Chondrocyte (in vitro differentiated cells): ENCODE results near the gene NBEAL2. TPM values are rescaled to one million over a fixed set of nuclear protein-coding genes. Genes with fewer than 3 reads are reported as not detected.
A peak's percentile ranks its signal among the peaks of the same experiment; 100 is the strongest.

Experiments used
- DNase-seq: peaks from one replicate; pipeline ENCODE4 v3.0.0; 2021; ENCODE audit warnings: mixed read lengths, low spot score
- H3K27ac Mint-ChIP-seq: one replicate; pipeline ENCODE4 v1.8.0; 2021; ENCODE audit warnings: mild to moderate bottlenecking, moderate library complexity, mixed read lengths; ENCODE audit not compliant: unreplicated experiment
- H3K27me3 Mint-ChIP-seq: 2 replicates; pipeline ENCODE4 v1.8.0; 2021; ENCODE audit warnings: low read depth, mixed read lengths
- H3K36me3 Mint-ChIP-seq: 2 replicates; pipeline ENCODE4 v1.8.0; 2021; ENCODE audit warnings: low read depth, mixed read lengths
- H3K4me1 Mint-ChIP-seq: 2 replicates; pipeline ENCODE4 v1.8.0; 2021; ENCODE audit warnings: low read depth, mild to moderate bottlenecking, mixed read lengths
- H3K4me3 Mint-ChIP-seq: one replicate; pipeline ENCODE4 v1.8.0; 2021; ENCODE audit warnings: mild to moderate bottlenecking, moderate library complexity, mixed read lengths; ENCODE audit not compliant: unreplicated experiment
- H3K9me3 Mint-ChIP-seq: 2 replicates; pipeline ENCODE4 v1.8.0; 2021; ENCODE audit warnings: low read depth, mixed read lengths
- CTCF ChIP-seq: fragments of 200-600 bp; sonication (generic); IDR thresholded peaks from 2 replicates; pipeline ENCODE4 v1.5.0; 2021; ENCODE audit warnings: antibody characterized with exemption, mild to moderate bottlenecking, moderate library complexity
- total RNA-seq: library from RNA; stranded (reverse); gene quantifications from 3 replicates; pipeline ENCODE4 v1.2.1, GENCODE V29; 2021

NBEAL2 gene
- total RNA-seq, 1 donor from 2014 or later: 18.1 TPM

- H3K36me3 Mint-ChIP-seq: peaks cover 7% of the 10 kb centered on the region
- H3K4me3 Mint-ChIP-seq: no peak overlapping the region
- H3K27ac Mint-ChIP-seq: no peak overlapping the region
- H3K9me3 Mint-ChIP-seq: no peaks in the 10 kb centered on the region
- no peaks in the 10 kb centered on the region for H3K27me3 Mint-ChIP-seq
- TF ChIP-seq CTCF: no peak
- H3K4me1 Mint-ChIP-seq: peaks cover 54% of the 10 kb centered on the region
- DNase-seq: peak; percentile 86
These were observed 32.5 kb upstream of the NBEAL2 start for GRCh38 chr3:46946856-46947545.

GRCh38 chr3:46947546-46947901 lies 31.9 kb upstream of the NBEAL2 start:
- Mint-ChIP-seq H3K36me3 (peaks cover 7% of the 10 kb centered on the region), H3K27me3 (no peaks in the 10 kb centered on the region), H3K27ac (no peak overlapping the region), H3K4me1 (peaks cover 54% of the 10 kb centered on the region), H3K4me3 (no peak overlapping the region), H3K9me3 (no peaks in the 10 kb centered on the region)
- no peak for DNase-seq
- no peak for TF ChIP-seq CTCF

DNA sequence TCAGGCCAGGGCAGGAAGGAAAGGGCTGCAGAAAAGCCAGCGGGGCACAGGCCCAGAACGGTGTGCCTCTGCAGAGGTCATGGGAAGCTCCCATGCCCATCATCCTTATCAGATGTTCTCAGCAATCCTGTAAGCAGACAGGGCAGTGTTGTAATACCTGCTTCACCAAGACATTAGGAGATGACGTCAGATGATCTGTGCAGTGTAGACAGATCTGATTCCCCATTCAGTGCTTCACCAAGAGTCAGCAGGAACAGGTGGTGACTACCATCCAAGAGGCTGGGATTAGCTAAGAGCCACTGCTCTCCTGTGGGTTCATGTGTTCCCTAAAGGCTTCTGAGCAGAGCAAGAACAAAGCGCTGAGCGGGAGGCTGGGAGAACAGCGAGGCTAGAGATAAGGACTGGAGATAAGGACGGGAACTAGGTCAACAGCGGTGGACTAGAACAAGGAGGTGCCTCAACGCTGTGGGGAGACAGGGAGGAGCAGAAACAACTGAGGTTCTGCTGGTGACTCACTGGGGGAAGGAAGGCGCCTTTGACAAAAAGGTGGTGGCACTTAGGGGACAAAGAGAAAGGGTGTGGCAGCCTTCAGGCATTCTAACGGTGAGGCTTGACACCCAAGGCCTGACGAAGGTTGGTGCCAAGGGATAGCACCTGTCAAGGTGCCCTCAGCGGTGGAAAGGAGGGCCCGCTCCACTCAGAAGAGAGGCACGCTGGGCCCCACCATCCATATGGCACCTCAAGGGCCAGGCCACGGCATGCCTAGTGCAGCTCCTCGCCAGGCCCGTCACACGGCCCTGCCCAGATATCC lies 31.3 kb upstream of the NBEAL2 start:
- H3K9me3 Mint-ChIP-seq: no peaks in the 10 kb centered on the region
- H3K4me3 Mint-ChIP-seq: no peak overlapping the region
- no peak overlapping the region for H3K27ac Mint-ChIP-seq
- peaks cover 51% of the 10 kb centered on the region for H3K4me1 Mint-ChIP-seq
- H3K27me3 Mint-ChIP-seq: no peaks in the 10 kb centered on the region
- peaks cover 7% of the 10 kb centered on the region for H3K36me3 Mint-ChIP-seq
- TF ChIP-seq CTCF: no peak
- peak; percentile 80 for DNase-seq

GRCh38 chr3:46948830-46949671 lies 30.4 kb upstream of the NBEAL2 start:
- peaks cover 45% of the 10 kb centered on the region for H3K4me1 Mint-ChIP-seq
- no peak for TF ChIP-seq CTCF

DNA sequence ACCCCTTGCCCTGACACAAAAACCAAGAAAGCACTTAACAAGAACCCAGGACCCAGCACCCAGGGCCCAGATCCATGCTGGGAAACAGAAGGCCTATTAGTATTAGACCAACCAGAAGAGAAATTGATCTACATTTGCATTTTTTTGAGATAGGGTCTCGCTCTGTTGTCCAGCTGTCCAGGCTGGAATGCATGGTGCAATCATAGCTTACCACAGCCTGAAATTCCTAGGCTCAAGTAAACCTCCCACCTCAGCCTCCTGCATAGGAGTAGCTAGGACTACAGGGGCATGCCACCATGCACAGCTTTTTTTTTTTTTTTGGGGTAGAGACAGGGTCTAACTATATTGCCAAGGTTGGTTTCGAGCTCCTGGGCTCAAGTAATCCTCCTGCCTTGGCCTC lies 29.3 kb upstream of the NBEAL2 start:
- H3K36me3 Mint-ChIP-seq: peaks cover 6% of the 10 kb centered on the region
- H3K9me3 Mint-ChIP-seq: no peaks in the 10 kb centered on the region
- peaks cover 44% of the 10 kb centered on the region for H3K4me1 Mint-ChIP-seq
- H3K27ac Mint-ChIP-seq: no peak overlapping the region
- TF ChIP-seq CTCF: no peak
- no peaks in the 10 kb centered on the region for H3K27me3 Mint-ChIP-seq
- no peak overlapping the region for H3K4me3 Mint-ChIP-seq
- no peak for DNase-seq

More at GRCh38 chr3:46948830-46949671, 30.4 kb upstream of the NBEAL2 start:
- DNase-seq: peak; percentile 54
- Mint-ChIP-seq H3K27ac (no peak overlapping the region), H3K27me3 (no peaks in the 10 kb centered on the region), H3K9me3 (no peaks in the 10 kb centered on the region), H3K4me3 (no peak overlapping the region), H3K36me3 (peaks cover 7% of the 10 kb centered on the region)
